HG03432 (cell line): ENCODE measurements around the gene CAV3.

ENCODE experiments used
- ATAC-seq: cut with Tn5 transposase; IDR thresholded peaks from one replicate; pipeline ENCODE4 v1.9.1; 2021; ENCODE audit warnings: mild to moderate bottlenecking, moderate library complexity; ENCODE audit not compliant: unreplicated experiment

Gene CAV3

GRCh38 chr3:8784676-8785435 is 51.3 kb downstream of the CAV3 start:
- ATAC-seq, result no peak

GRCh38 chr3:8790529-8790928 is 56.9 kb downstream of the CAV3 start:
- no peak for ATAC-seq

GRCh38 chr3:8793242-8793641 is 59.6 kb downstream of the CAV3 start:
- no peak for ATAC-seq

GRCh38 chr3:8794247-8794646 is 60.6 kb downstream of the CAV3 start:
- no peak for ATAC-seq
